Mononuclear cell (primary cell): ENCODE results near the gene NPHS1. TPM values are rescaled to one million over a fixed set of nuclear protein-coding genes. Genes with fewer than 3 reads are reported as not detected.

Source experiments
- H3K27me3 ChIP-seq: 2 replicates; pipeline ENCODE4 v1.6.0; 2011; ENCODE audit warnings: low read length, control low read depth; ENCODE audit not compliant: insufficient read depth
- H3K4me1 ChIP-seq: 2 replicates; pipeline ENCODE4 v1.5.1; 2011; ENCODE audit warnings: mild to moderate bottlenecking, low read length, control low read depth; ENCODE audit not compliant: insufficient read depth
- H3K4me3 ChIP-seq: 2 replicates; pipeline ENCODE4 v1.5.1; 2011; ENCODE audit warnings: mild to moderate bottlenecking, low read length, moderate library complexity
- H3K9me3 ChIP-seq: 2 replicates; pipeline ENCODE4 v1.5.1; 2011; ENCODE audit warnings: low read depth, mild to moderate bottlenecking, control low read depth, low read length
- total RNA-seq: library from RNA; depleted of rRNA; stranded (reverse); fragments of >200 nt; gene quantifications from one replicate; pipeline ENCODE4 v1.2.3, GENCODE V29; 2012

Gene NPHS1
- total RNA-seq, 1 donor, result not detected

DNA sequence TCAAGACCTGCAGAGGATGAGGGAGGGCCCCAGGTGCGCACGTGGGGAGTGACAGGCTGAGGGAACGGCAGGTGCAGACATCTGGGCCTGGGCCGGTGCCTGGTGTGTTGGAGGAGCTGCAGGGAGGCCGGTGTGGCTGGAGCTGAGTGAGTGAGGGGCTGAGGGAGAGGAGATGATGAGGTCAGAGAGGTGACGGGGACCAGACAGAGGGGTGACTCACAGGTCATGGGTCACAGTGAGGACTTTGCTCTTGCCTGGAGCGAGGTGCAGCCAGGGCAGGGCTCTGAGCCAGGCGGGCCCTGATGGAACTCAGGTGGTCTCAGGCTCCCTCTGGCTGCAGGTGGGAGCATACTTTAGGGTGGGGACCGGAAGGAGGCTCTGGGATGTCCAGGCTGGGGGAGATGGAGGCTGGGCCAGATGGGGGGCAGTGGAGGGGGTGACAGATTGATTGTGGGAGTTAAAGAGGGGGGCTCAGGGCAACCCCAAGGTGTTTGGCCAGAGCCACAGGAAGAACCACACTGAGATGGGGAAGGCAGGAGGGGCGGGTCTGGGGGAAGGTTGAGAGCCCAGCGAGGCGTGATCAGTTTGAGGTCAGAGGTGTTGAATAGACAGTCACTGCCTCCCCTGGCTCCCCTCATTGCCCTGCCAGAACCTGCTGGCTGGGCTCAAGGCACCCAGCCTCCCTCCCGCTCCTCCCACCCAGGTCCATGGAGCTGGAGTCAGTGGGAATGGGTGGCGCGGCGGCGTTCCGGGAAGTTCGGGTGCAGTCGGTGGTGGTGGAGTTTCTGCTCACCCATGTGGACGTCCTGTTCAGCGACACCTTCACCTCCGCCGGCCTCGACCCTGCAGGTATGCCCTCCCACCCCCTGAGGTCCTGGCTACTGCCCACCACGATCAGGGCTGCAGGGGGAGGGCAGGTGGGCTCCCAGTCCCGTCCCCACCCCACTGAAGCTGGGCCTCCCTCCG is 68.6 kb downstream of the NPHS1 start:
- no peaks in the 10 kb centered on the region for H3K27me3 ChIP-seq
- no peaks in the 10 kb centered on the region for H3K9me3 ChIP-seq
- no peaks in the 10 kb centered on the region for H3K4me1 ChIP-seq
- H3K4me3 ChIP-seq, result no peak overlapping the region

DNA sequence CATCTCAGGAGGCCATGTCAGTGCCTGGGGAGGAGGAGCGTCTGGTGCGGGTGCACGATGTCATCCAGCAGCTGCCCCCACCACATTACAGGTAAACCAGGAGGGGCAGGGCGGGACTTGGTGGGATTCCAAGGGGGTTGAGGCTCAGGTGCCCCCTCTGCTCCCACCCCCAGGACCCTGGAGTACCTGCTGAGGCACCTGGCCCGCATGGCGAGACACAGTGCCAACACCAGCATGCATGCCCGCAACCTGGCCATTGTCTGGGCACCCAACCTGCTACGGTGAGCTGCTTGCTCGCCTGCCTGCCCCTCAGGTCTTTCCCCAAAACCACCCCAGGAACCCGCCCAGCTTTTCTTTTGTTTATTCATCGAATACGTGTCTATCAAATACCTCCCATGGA is 69.7 kb downstream of the NPHS1 start:
- Histone ChIP-seq H3K27me3 (no peaks in the 10 kb centered on the region), H3K4me3 (no peak overlapping the region), H3K9me3 (no peaks in the 10 kb centered on the region), H3K4me1 (no peaks in the 10 kb centered on the region)

DNA sequence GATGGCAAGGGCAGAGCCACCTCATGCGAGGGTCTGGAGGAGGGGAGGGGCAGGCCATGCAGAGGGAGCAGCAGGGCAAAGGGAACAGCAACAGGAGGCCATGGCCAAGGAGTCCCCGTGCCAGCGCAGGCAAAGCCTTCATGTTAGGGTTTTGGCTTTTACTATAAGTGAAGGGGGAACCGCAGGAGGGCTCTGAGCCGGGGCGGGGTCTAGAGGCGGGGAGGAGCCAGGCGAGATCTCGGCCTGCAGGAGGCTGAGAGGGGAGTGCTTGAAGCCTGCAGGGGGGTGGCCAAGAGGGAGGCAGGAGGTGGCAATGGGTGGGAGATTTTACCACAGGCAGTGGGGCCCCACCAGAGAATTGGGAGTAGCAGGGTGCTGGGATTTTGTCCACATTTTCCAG is 70.7 kb downstream of the NPHS1 start:
- Histone ChIP-seq H3K27me3 (no peaks in the 10 kb centered on the region), H3K4me3 (no peak overlapping the region), H3K9me3 (no peaks in the 10 kb centered on the region), H3K4me1 (no peaks in the 10 kb centered on the region)

DNA sequence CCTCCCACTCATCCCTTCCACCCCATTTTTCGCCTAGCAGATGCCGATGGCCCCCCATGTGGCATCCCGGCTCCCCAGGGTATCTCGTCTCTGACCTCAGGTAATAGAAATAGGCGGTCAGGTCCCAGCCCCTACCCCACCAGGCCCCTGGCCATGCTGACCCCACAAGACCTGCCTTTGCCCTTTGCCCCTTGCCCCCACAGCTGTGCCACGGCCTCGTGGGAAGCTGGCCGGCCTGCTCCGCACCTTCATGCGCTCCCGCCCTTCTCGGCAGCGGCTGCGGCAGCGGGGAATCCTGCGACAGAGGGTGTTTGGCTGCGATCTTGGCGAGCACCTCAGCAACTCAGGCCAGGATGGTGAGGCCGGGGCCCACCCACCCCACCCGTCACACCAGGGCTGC is 71.6 kb downstream of the NPHS1 start:
- H3K27me3 ChIP-seq, result no peaks in the 10 kb centered on the region
- peaks cover 5% of the 10 kb centered on the region for H3K4me1 ChIP-seq
- H3K9me3 ChIP-seq, result no peaks in the 10 kb centered on the region
- H3K4me3 ChIP-seq, result no peak overlapping the region

DNA sequence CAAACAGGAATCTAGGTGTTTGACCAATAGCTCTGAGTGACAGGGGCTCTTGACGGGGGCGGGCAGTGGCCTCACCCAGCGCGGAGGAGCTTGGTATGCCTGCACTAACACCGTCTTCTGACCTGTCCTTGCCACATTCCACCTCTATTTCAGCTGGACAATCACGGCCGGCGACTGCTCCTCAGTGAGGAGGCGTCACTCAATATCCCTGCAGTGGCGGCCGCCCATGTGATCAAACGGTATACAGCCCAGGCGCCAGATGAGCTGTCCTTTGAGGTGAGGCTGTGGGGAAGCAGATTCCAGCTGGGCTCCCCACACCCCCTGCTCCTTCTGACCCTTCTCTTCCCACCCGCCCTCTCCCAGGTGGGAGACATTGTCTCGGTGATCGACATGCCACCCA is 72.2 kb downstream of the NPHS1 start:
- no peaks in the 10 kb centered on the region for H3K9me3 ChIP-seq
- H3K27me3 ChIP-seq, result no peaks in the 10 kb centered on the region
- H3K4me1 ChIP-seq, result peaks cover 5% of the 10 kb centered on the region
- no peak overlapping the region for H3K4me3 ChIP-seq

DNA sequence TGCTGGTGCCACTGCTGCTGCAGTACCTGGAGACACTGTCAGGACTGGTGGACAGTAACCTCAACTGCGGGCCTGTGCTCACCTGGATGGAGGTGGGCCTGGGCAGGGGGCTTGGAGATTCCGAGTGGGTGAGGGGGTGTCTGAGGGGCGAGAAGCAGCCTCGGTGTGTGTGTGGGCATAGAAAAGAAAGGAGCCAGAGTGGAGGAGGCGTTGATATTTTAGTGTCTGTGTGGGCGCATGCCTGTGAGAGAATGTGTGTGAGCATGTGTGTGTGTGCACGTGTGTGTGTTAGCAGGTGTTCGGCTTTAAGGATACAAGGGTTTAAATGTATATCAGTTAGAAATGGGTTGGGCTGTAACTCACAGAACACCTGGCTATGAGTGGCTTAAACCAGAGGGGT is 73.3 kb downstream of the NPHS1 start:
- Histone ChIP-seq H3K4me3 (no peak overlapping the region), H3K9me3 (no peaks in the 10 kb centered on the region), H3K4me1 (peaks cover 12% of the 10 kb centered on the region), H3K27me3 (no peaks in the 10 kb centered on the region)

DNA sequence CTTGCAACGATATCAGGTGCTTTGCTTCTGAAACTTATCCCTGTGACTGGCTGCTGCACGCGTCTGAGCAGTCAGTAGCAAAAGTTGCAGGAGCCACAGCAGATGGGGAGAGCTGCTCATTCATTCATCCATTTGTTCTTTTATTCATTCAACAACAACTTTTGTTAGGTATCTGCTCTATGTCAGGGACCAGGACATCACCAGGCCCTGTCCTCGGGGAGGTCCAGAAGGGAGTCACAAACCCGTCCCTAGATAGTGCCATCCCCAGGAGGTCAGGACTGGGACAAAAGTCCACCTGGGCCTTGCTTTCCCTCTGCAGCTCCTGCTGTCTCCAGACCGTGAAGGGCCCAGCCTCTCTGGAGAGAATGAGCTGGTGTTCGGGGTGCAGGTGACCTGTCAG is 74.3 kb downstream of the NPHS1 start:
- no peaks in the 10 kb centered on the region for H3K27me3 ChIP-seq
- H3K4me3 ChIP-seq, result no peak overlapping the region
- H3K9me3 ChIP-seq, result no peaks in the 10 kb centered on the region
- H3K4me1 ChIP-seq, result peaks cover 12% of the 10 kb centered on the region

DNA sequence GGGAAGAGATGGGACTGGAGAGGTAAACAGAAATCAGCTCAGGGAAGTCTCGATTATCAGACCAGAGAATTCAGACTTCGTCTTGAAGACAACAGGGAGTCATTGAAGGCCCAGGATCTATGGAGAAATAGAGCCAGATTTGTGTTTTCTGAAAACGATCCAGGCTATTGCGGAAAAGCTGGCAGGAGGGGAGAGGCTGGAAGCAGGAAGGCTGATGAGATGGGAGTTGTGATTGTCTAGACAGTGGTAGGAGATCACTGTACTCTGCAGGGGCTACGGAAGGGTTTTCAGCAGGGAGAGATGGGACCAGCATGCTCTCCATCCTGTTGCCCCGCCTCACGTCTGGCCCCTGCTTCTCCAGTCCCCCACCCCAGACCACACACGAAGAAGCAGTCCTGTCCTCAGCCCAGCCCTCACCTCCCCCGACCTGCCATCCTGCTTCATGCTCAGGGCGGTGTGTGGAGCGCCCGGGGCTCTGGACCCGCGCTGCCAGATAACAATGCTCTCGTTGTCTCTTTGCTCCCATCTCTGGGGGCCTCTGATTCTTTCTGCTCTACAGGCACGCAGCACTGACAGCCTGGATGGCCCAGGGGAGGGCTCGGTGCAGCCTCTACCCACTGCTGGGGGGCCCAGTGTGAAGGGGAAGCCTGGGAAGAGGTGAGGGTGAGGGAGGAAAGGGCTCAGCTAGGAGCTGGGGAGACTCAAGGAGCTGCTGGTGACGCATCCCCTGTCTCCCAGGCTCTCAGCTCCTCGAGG is 75.0 kb downstream of the NPHS1 start:
- H3K4me3 ChIP-seq, result no peak overlapping the region
- H3K9me3 ChIP-seq, result no peaks in the 10 kb centered on the region
- H3K4me1 ChIP-seq, result peaks cover 12% of the 10 kb centered on the region
- no peaks in the 10 kb centered on the region for H3K27me3 ChIP-seq

DNA sequence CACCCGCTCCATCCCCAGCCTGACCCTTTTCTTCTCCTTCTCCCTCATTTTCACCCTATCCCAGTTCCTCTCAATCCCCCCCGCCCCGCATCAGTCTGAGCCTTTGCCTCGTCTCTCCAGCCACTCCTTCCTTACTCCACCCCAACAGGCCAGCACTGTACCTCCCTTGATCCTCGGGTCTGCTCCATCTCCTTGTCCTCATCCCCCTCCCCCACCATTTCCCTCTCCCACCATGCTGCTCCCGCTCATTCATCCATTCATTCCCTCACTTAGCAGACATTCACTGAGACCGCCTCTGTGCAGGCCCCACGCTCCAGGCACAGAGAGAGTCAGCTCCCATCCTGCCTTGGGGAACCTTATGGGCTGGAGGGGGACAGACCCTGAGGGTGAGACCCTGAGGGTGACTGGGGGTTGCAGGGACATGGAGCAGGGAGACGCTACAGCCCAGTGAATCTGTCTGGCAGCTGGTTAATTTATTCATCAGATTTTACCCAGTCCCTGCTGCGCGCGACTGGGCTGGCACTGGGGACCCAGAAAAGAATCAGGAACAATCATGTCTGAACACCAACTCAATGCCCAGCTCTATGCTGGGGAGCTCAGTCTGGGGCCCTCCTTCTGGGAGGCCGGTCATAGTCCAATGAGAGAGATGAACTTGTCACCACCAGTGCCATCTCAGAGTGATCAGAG is 76.1 kb downstream of the NPHS1 start:
- H3K27me3 ChIP-seq, result no peaks in the 10 kb centered on the region
- H3K9me3 ChIP-seq, result no peaks in the 10 kb centered on the region
- no peak overlapping the region for H3K4me3 ChIP-seq
- peaks cover 12% of the 10 kb centered on the region for H3K4me1 ChIP-seq

Other genes with a start within 250 kb of the NPHS1 start
- gene HAUS5, start 239.8 kb downstream of the NPHS1 start, total RNA-seq, result 6.0 TPM
- 16.0 TPM for gene RBM42, start 223.5 kb downstream of the NPHS1 start, total RNA-seq
- not detected for gene ETV2, start 210.8 kb downstream of the NPHS1 start, total RNA-seq
- gene COX6B1, start 204.2 kb downstream of the NPHS1 start, total RNA-seq, result 219 TPM
- gene UPK1A, start 186.0 kb downstream of the NPHS1 start, total RNA-seq, result not detected
- gene ZBTB32, start 147.9 kb downstream of the NPHS1 start, total RNA-seq, result 0.42 TPM
- 10.8 TPM for gene KMT2B, start 134.5 kb downstream of the NPHS1 start, total RNA-seq
- 8.7 TPM for gene IGFLR1, start 110.1 kb downstream of the NPHS1 start, total RNA-seq
- gene U2AF1L4, start 107.1 kb downstream of the NPHS1 start, total RNA-seq, result 18.4 TPM
- gene PSENEN, start 106.9 kb downstream of the NPHS1 start, total RNA-seq, result 8.0 TPM
- gene LIN37, start 103.9 kb downstream of the NPHS1 start, total RNA-seq, result 1.9 TPM
- not detected for gene HSPB6, start 95.5 kb downstream of the NPHS1 start, total RNA-seq
- 5.1 TPM for gene PROSER3, start 94.3 kb downstream of the NPHS1 start, total RNA-seq
- 4.1 TPM for gene ARHGAP33, start 76.9 kb downstream of the NPHS1 start, total RNA-seq
- gene PRODH2, start 39.7 kb downstream of the NPHS1 start, total RNA-seq, result not detected
- gene KIRREL2, start 4.4 kb upstream of the NPHS1 start, total RNA-seq, result 0.10 TPM
- gene APLP1, start 16.1 kb upstream of the NPHS1 start, total RNA-seq, result not detected
- gene NFKBID, start 48.0 kb upstream of the NPHS1 start, total RNA-seq, result 128 TPM
- gene HCST, start 50.0 kb upstream of the NPHS1 start, total RNA-seq, result 58.1 TPM
- gene TYROBP, start 55.8 kb upstream of the NPHS1 start, total RNA-seq, result 286 TPM
- 1.3 TPM for gene LRFN3, start 83.9 kb upstream of the NPHS1 start, total RNA-seq
- gene SDHAF1, start 142.7 kb upstream of the NPHS1 start, total RNA-seq, result 8.3 TPM
- gene SYNE4, start 156.3 kb upstream of the NPHS1 start, total RNA-seq, result 0.10 TPM
- 6.6 TPM for gene ALKBH6, start 161.7 kb upstream of the NPHS1 start, total RNA-seq
- 0.10 TPM for gene CLIP3, start 180.4 kb upstream of the NPHS1 start, total RNA-seq
- gene THAP8, start 201.8 kb upstream of the NPHS1 start, total RNA-seq, result 0.42 TPM
- 1.4 TPM for gene WDR62, start 202.4 kb upstream of the NPHS1 start, total RNA-seq